Aorta (tissue), 5 donors: ENCODE measurements around the gene PLIN5. TPM values are rescaled to one million over a fixed set of nuclear protein-coding genes. Genes with fewer than 3 reads are reported as not detected.

ENCODE experiments used
- ATAC-seq: fragments of 200-7000 bp; cut with Tn5 transposase; one replicate; pipeline ENCODE4 v1.9.1; 2022; ENCODE audit warnings: moderate library complexity; ENCODE audit not compliant: low FRiP score
- DNase-seq, 2 donors: peaks; one replicate each; pipeline ENCODE4 v3.0.0-alpha.2; 2020
- H3K27ac ChIP-seq, 2 donors: one replicate each; pipeline ENCODE4 v1.5.1; 2013; ENCODE audit warnings: low read length in 2 of 2, mild to moderate bottlenecking in 2 of 2, moderate library complexity in 2 of 2, control low read depth in 1 of 2, inconsistent platforms in 1 of 2, low read depth in 1 of 2
- H3K27me3 ChIP-seq, 2 donors: one replicate each; pipeline ENCODE4 v1.6.1; 2013; ENCODE audit warnings: control low read depth in 1 of 2, low read length in 1 of 2, mild to moderate bottlenecking in 1 of 2, moderate library complexity in 1 of 2; ENCODE audit not compliant: insufficient read depth in 2 of 2, control insufficient read depth in 1 of 2
- H3K36me3 ChIP-seq, 2 donors: one replicate each; pipeline ENCODE4 v1.6.1; 2013; ENCODE audit warnings: control low read depth in 1 of 2, low read length in 1 of 2, mild to moderate bottlenecking in 1 of 2; ENCODE audit not compliant: insufficient read depth in 2 of 2, control insufficient read depth in 1 of 2
- H3K4me1 ChIP-seq, 2 donors: one replicate each; pipeline ENCODE4 v1.6.1; 2013; ENCODE audit warnings: low read length in 2 of 2, control low read depth in 1 of 2, mild to moderate bottlenecking in 1 of 2, moderate library complexity in 1 of 2; ENCODE audit not compliant: insufficient read depth in 2 of 2, control insufficient read depth in 1 of 2
- H3K4me3 ChIP-seq, 2 donors: one replicate each; pipeline ENCODE4 v1.5.1; 2013; ENCODE audit warnings: low read length in 2 of 2, control low read depth in 1 of 2, mild to moderate bottlenecking in 1 of 2
- H3K9me3 ChIP-seq: one replicate; pipeline ENCODE4 v1.6.1; 2013; ENCODE audit warnings: mild to moderate bottlenecking, low read length; ENCODE audit not compliant: control insufficient read depth
- WGBS, 2 donors: extraction: QIAGEN DNeasy Blood & Tissue Kit; methylation state at CpG; one replicate each; pipeline ENCODE4 v1.1.7; 2013; 5-methylcytosine and 5-hydroxymethylcytosine counted together
- intact Hi-C, 2 donors: fragments of 100-400 bp; cut with DNase I; formaldehyde crosslinking; loops; one replicate each; pipeline versions ENCODE4 v1.14.2 to v1.15.0; 2022
- polyA plus RNA-seq, 2 donors: library from polyadenylated mRNA; stranded (reverse); fragments of 200-250 nt; gene quantifications; one replicate each; pipeline ENCODE4 v1.2.3, GENCODE V29; 2013
- total RNA-seq, 2 donors: library from RNA; stranded (reverse); fragmentation: NEBNext Ultra II Directional; extraction: Animal tissue kit (Norgen Biotek cat#: 25700); gene quantifications; one replicate each; pipeline ENCODE4 v1.2.1, GENCODE V29; 2021
- donor health status: healthy with polysubstance abuse.
- donor health status: Bipolar disorder and iron deficiency.
- donor health status: DM: no; HTN: no; CAD: no.
- donor health status: DM: no; HTN: no; CAD: no.
- donor health status: DM: yes; HTN: yes; CAD: no.

Gene PLIN5
- total and polyA plus RNA-seq, 4 donors, result 0.38 to 3.8 (median 2.2) TPM

DNA sequence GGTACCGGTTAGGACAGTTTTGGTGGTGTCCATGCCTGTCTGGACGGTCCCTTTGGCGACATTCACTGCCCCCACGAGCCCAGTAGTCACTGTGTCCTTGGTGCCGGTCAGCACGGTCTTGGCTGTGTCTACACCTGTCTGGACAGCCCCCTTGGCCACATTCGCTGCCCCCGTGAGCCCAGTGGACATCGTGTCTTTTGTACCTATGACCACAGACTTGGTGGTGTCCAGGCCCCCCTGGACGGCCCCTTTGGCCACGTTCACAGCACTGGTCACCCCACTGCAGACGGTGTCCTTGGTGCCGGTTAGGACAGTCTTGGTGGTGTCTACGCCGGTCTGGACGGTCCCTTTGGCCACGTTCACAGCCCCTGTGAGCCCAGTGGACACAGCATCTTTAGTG is 23.0 kb downstream of the PLIN5 start:
- 90 to 91% methylated on average over 17 of the region's 17 CpGs for WGBS, 2 donors
- Histone ChIP-seq H3K4me3 (no peak overlapping the region), H3K27ac (no peak overlapping the region), H3K9me3 (no peaks in the 10 kb centered on the region), H3K4me1 (no peaks in the 10 kb centered on the region), H3K36me3 (no peaks in the 10 kb centered on the region), H3K27me3 (no peaks in the 10 kb centered on the region)
- intact Hi-C loops, result no loop called here
- DNase-seq (no peak), ATAC-seq (no peak)

GRCh38 chr19:4511300-4512054 is 23.5 kb downstream of the PLIN5 start:
- no peak for ATAC-seq
- intact Hi-C loops, result no loop called here
- no peaks in the 10 kb centered on the region for H3K9me3 ChIP-seq
- DNase-seq, result no peak
- H3K36me3 ChIP-seq, result no peaks in the 10 kb centered on the region
- H3K4me3 ChIP-seq, result no peak overlapping the region
- no peak overlapping the region for H3K27ac ChIP-seq
- WGBS, 2 donors, result 86 to 89% methylated on average over 26 to 27 of the region's 27 CpGs
- H3K4me1 ChIP-seq, result no peaks in the 10 kb centered on the region
- no peaks in the 10 kb centered on the region for H3K27me3 ChIP-seq

DNA sequence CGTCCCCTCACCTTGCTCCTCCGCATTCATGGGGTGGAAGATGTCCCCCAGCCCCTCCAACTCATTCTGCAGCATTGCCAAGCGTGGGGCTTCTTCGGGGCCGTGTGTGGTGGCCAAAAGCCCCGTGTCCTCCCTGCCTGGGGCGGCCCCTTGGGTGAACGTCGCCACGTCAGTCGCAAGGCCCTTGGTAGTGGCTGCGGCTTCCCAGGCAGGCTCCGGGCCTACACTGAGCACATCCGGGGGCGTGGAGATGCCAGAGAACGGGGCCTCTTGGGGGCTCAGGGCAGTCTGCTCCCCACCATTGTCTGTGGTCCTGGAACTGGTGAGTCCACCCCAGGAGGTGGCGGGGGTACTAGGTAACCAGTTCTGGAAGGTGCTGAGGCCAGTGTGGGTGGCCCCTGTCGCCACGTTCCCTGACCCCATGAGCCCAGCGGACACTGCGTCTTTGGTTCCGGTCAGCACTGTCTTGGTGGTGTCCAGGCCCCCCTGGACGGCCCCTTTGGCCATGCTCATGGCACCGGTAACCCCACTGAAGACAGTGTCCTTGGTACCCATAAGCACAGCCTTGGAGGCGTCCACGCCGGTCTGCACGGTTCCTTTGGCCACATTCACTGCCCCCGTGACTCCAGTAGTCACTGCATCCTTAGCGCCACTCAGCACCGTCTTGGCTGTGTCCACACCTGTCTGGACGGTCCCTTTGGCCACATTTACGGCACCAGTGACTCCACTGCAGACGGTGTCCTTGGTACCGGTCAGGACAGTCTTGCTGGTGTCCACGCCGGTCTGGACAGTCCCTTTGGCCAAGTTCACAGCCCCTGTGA is 24.4 kb downstream of the PLIN5 start:
- ATAC-seq (no peak), DNase-seq (no peak)
- Histone ChIP-seq H3K9me3 (no peaks in the 10 kb centered on the region), H3K4me3 (no peak overlapping the region), H3K27me3 (no peaks in the 10 kb centered on the region), H3K36me3 (no peaks in the 10 kb centered on the region), H3K4me1 (no peaks in the 10 kb centered on the region), H3K27ac (no peak overlapping the region)
- intact Hi-C loops, result no loop called here
- 86 to 88% methylated on average over 37 of the region's 37 CpGs for WGBS, 2 donors

- ATAC-seq (no peak), DNase-seq (no peak)
- Histone ChIP-seq H3K9me3 (no peaks in the 10 kb centered on the region), H3K36me3 (no peaks in the 10 kb centered on the region), H3K4me3 (no peak overlapping the region), H3K27me3 (no peaks in the 10 kb centered on the region), H3K27ac (no peak overlapping the region), H3K4me1 (no peaks in the 10 kb centered on the region)
- WGBS, 2 donors, result 90 to 92% methylated on average over 18 to 21 of the region's 21 CpGs
- intact Hi-C loops, result no loop called here
These were observed 26.3 kb downstream of the PLIN5 start for GRCh38 chr19:4508698-4509097.

- H3K27ac ChIP-seq, result no peak overlapping the region
- H3K9me3 ChIP-seq, result no peaks in the 10 kb centered on the region
- 77 to 81% methylated on average over 17 of the region's 17 CpGs for WGBS, 2 donors
- H3K27me3 ChIP-seq, result no peaks in the 10 kb centered on the region
- H3K36me3 ChIP-seq, result peaks cover 0 to under 1% of the 10 kb centered on the region in 2 donors
- intact Hi-C loops, result no loop called here
- no peaks in the 10 kb centered on the region for H3K4me1 ChIP-seq
- ATAC-seq, result no peak
- DNase-seq, result no peak
- no peak overlapping the region for H3K4me3 ChIP-seq
These were observed 27.2 kb downstream of the PLIN5 start for GRCh38 chr19:4507804-4508203.

GRCh38 chr19:4507150-4507452 is 27.9 kb downstream of the PLIN5 start:
- Histone ChIP-seq H3K36me3 (peaks cover 0 to 4% of the 10 kb centered on the region in 2 donors), H3K9me3 (no peaks in the 10 kb centered on the region), H3K27ac (no peak overlapping the region), H3K4me1 (no peaks in the 10 kb centered on the region), H3K4me3 (no peak overlapping the region), H3K27me3 (no peaks in the 10 kb centered on the region)
- ATAC-seq (no peak), DNase-seq (no peak)
- WGBS, 2 donors, result 74 to 76% methylated on average over 12 of the region's 12 CpGs
- intact Hi-C loops, result no loop called here

DNA sequence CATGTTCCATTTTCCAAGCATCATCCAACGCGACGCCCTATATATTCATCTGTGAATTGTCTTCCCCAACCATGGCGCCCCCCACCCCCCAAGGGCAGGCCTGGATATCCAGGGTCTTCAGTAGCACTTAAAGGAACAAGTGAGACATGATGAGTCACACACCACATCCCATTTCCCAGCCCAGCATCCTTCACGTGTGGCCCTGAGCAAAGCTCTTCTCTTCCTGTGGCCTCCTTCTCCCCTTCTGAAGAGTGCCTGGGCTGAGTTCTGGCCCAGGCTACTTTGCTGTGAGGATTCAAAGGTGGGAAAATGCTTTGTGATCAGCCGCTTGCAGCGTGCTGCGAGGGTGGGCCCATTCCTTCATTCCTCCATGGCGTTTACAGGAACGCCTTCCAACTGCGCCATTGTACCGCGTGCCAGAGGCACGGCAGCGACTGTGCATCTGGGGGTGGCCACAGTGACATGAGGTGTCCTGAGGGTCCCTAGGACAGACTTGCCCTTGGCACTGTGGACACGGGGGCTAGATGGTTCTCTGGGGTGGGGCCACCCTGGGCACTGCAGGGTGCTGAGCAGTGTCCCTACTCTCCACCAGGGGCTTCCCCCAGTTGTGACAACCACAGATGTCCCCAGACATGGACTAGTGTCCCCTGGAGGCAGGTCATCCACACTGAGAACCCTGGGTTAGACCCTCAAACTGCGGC is 28.4 kb downstream of the PLIN5 start:
- DNase-seq, result no peak
- Histone ChIP-seq H3K36me3 (peaks cover 0 to 4% of the 10 kb centered on the region in 2 donors), H3K4me3 (no peak overlapping the region), H3K27me3 (no peaks in the 10 kb centered on the region), H3K4me1 (no peaks in the 10 kb centered on the region), H3K27ac (no peak overlapping the region), H3K9me3 (no peaks in the 10 kb centered on the region)
- ATAC-seq, result no peak
- intact Hi-C loops, result no loop called here
- WGBS, 2 donors, result 83 to 84% methylated on average over 17 of the region's 17 CpGs

GRCh38 chr19:4505570-4506448 is 29.2 kb downstream of the PLIN5 start:
- Histone ChIP-seq H3K27me3 (no peaks in the 10 kb centered on the region), H3K27ac (no peak overlapping the region), H3K9me3 (no peaks in the 10 kb centered on the region), H3K36me3 (peaks cover 0 to 4% of the 10 kb centered on the region in 2 donors), H3K4me3 (no peak overlapping the region), H3K4me1 (no peaks in the 10 kb centered on the region)
- DNase-seq (no peak), ATAC-seq (no peak)
- intact Hi-C loops, result no loop called here
- 92 to 93% methylated on average over 34 of the region's 34 CpGs for WGBS, 2 donors
